Measurements from ENCODE around the gene MAP2. TPM values are rescaled to one million over a fixed set of nuclear protein-coding genes. Genes with fewer than 3 reads are reported as not detected.

MAP2 gene
- total RNA-seq, 1 donor from 2014 or later = 15.5 TPM

DNA sequence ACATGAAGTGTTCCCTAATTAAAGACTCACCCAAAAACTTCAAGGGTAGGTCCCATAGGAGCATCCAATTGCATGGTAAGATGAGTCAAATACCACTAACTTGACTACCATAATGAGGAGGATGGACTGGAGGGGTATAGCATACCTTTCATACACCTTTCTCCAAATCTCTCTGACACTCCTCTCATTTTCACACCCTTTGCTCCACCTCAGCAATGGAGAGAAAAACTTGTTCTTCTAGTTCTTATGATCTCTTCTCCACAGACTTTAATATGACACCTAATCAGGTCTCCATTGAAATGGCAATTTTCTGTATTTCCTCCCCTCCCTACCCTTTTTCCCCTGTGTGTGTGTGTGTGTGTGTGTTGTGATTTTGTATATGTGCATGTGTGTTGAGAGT is 41.1 kb upstream of the MAP2 start:
- H3K4me3 ChIP-seq = no peak overlapping the region

DNA sequence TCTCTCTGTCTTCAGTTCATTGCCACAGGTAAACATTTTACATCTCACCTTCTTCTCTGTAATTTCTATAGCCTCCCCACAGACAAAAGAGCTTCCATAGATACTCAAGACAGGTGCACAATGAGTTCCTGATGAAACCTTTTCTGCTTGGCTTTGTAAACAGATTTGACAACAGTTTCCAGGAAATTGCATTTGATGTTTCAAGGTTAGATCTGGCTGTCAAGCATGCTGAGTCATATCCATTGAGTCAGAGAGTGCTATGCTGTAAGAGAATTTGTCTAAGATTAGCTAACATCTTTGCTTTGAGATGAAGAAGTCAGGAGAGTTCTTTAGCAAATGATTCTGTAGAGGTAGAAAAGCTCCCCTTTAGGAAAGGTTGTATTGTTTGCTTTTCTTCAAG is 40.6 kb upstream of the MAP2 start:
- no peaks in the 10 kb centered on the region for H3K9me3 ChIP-seq
- intact Hi-C loops (cut with DNase I) = no loop called here
- H3K4me1 ChIP-seq = no peaks in the 10 kb centered on the region
- H3K4me3 ChIP-seq = no peak overlapping the region
- TF ChIP-seq POLR2AphosphoS5 (IDR thresholded peaks at IDR 0.05; ENCODE audit: insufficient read depth in 1 of 2, low read depth in 1 of 2) (no peak), POLR2A (IDR thresholded peaks at IDR 0.05) (no peak)
- TF ChIP-seq, protein P1, sequence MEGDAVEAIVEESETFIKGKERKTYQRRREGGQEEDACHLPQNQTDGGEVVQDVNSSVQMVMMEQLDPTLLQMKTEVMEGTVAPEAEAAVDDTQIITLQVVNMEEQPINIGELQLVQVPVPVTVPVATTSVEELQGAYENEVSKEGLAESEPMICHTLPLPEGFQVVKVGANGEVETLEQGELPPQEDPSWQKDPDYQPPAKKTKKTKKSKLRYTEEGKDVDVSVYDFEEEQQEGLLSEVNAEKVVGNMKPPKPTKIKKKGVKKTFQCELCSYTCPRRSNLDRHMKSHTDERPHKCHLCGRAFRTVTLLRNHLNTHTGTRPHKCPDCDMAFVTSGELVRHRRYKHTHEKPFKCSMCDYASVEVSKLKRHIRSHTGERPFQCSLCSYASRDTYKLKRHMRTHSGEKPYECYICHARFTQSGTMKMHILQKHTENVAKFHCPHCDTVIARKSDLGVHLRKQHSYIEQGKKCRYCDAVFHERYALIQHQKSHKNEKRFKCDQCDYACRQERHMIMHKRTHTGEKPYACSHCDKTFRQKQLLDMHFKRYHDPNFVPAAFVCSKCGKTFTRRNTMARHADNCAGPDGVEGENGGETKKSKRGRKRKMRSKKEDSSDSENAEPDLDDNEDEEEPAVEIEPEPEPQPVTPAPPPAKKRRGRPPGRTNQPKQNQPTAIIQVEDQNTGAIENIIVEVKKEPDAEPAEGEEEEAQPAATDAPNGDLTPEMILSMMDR (IDR thresholded peaks at IDR 0.05) = no peak
- H3K36me3 ChIP-seq = no peaks in the 10 kb centered on the region
- no peak for DNase-seq (ENCODE audit: extremely low spot score in 2 of 2)
- H3K27ac ChIP-seq = no peak overlapping the region
- H3K27me3 ChIP-seq = no peaks in the 10 kb centered on the region

More for the DNA sequence above, 41.1 kb upstream of the MAP2 start:
- no peaks in the 10 kb centered on the region for H3K4me1 ChIP-seq
- no peak overlapping the region for H3K27ac ChIP-seq
- no peaks in the 10 kb centered on the region for H3K9me3 ChIP-seq
- intact Hi-C loops (cut with DNase I) = no loop called here
- DNase-seq (ENCODE audit: extremely low spot score in 2 of 2) = no peak
- no peaks in the 10 kb centered on the region for H3K36me3 ChIP-seq
- no peak for TF ChIP-seq POLR2A (IDR thresholded peaks at IDR 0.05)
- TF ChIP-seq, protein P1 (IDR thresholded peaks at IDR 0.05) = no peak
- no peak for TF ChIP-seq POLR2AphosphoS5 (IDR thresholded peaks at IDR 0.05; ENCODE audit: insufficient read depth in 1 of 2, low read depth in 1 of 2)
- no peaks in the 10 kb centered on the region for H3K27me3 ChIP-seq

DNA sequence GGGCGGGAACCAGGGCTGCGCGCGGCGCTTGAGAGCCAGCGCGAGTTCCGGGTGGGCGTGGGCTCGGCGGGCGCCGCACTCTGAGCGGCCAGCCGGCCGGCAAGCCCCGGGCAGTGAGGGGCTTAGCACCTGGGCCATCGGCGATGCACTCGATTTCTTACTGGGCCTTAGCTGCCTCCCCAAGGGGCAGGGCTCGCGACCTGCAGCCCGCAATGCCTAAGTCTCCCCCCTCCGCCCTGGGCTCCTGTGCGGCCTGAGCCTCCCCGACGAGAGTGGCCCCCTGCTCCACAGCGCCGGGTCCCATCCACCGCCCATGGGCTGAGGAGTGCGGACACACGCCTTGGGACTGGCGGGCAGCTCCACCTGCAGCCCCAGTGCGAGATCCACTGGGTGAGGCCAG is 36.5 kb upstream of the MAP2 start:
- no peaks in the 10 kb centered on the region for H3K9me3 ChIP-seq
- H3K4me1 ChIP-seq = no peaks in the 10 kb centered on the region
- intact Hi-C loops (cut with DNase I) = no loop called here
- no peak for DNase-seq (ENCODE audit: extremely low spot score in 2 of 2)
- TF ChIP-seq POLR2A (IDR thresholded peaks at IDR 0.05) (no peak), POLR2AphosphoS5 (IDR thresholded peaks at IDR 0.05; ENCODE audit: insufficient read depth in 1 of 2, low read depth in 1 of 2) (no peak)
- TF ChIP-seq, protein P1 (IDR thresholded peaks at IDR 0.05) = no peak
- no peaks in the 10 kb centered on the region for H3K36me3 ChIP-seq
- no peak overlapping the region for H3K27ac ChIP-seq
- H3K27me3 ChIP-seq = no peaks in the 10 kb centered on the region
- H3K4me3 ChIP-seq = no peak overlapping the region

DNA sequence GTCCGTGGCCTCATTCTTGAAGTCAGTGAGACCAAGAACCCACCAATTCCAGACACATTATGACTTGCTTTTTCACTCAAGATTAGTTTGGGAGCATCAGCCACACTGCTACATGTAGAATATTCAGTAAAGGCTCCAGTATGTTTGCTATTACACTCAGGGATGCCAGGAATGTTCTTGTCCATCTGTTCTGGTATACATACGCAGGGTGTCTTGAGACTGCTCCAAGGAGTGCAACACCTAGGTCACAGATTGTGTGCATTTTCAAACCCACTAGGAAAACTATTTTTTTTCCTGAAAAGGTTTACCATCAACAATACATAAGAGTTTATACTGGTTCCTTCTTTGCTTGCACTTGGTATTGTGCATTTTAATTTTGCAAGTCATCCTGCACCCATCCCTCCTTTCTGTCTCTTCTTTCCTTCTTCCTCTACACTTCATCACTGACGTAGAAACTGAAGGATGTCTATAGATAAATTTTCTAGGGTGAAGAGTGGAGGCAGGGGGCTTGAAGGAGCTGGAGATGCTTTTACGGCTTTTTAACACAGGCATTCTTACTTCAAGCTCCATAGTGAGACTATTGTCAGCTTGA is 35.3 kb upstream of the MAP2 start:
- DNase-seq (ENCODE audit: extremely low spot score in 2 of 2) = no peak
- Histone ChIP-seq H3K4me1 (no peaks in the 10 kb centered on the region), H3K27me3 (no peaks in the 10 kb centered on the region), H3K4me3 (no peak overlapping the region), H3K27ac (no peak overlapping the region), H3K9me3 (no peaks in the 10 kb centered on the region), H3K36me3 (no peaks in the 10 kb centered on the region)
- intact Hi-C loops (cut with DNase I) = no loop called here
- TF ChIP-seq, protein P1 (IDR thresholded peaks at IDR 0.05) = no peak
- no peak for TF ChIP-seq POLR2AphosphoS5 (IDR thresholded peaks at IDR 0.05; ENCODE audit: insufficient read depth in 1 of 2, low read depth in 1 of 2)
- TF ChIP-seq POLR2A (IDR thresholded peaks at IDR 0.05) = no peak

DNA sequence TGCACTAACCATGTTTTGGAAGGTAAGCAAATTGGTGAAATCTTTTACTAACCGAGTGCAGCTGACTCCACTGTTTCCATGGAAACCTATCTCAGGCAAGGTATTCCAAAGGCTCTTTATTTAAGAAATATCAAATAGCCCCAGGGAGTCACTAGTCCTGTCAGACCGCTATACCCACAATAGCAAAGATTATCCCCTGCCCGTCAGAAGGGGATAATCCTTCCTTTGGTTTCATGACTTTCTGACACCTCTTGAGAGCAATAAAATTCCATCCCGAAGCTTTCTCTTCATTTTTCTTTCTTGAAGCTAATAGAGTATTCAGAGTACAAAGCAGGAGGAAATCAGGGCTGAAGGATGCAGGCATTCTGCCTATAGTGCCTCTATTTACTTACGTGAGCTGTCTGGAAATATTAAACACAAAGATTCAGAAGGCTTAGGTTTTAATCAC is 34.7 kb upstream of the MAP2 start:
- Histone ChIP-seq H3K27ac (no peak overlapping the region), H3K4me3 (no peak overlapping the region), H3K4me1 (no peaks in the 10 kb centered on the region), H3K9me3 (no peaks in the 10 kb centered on the region), H3K36me3 (no peaks in the 10 kb centered on the region), H3K27me3 (no peaks in the 10 kb centered on the region)
- intact Hi-C loops (cut with DNase I) = no loop called here
- TF ChIP-seq, protein P1 (IDR thresholded peaks at IDR 0.05) = no peak
- no peak for TF ChIP-seq POLR2A (IDR thresholded peaks at IDR 0.05)
- no peak for TF ChIP-seq POLR2AphosphoS5 (IDR thresholded peaks at IDR 0.05; ENCODE audit: insufficient read depth in 1 of 2, low read depth in 1 of 2)
- no peak for DNase-seq (ENCODE audit: extremely low spot score in 2 of 2)
